GM12801 (cell line): ENCODE measurements around the gene DHRS12.

Experiments
- TF ChIP-seq, protein P1 (sequence below): IDR thresholded peaks from one replicate; pipeline ENCODE4 v1.5.1; 2011; ENCODE audit warnings: control low read depth; ENCODE audit not compliant: insufficient read length; ENCODE audit errors: extremely low read depth

The DHRS12 gene

DNA sequence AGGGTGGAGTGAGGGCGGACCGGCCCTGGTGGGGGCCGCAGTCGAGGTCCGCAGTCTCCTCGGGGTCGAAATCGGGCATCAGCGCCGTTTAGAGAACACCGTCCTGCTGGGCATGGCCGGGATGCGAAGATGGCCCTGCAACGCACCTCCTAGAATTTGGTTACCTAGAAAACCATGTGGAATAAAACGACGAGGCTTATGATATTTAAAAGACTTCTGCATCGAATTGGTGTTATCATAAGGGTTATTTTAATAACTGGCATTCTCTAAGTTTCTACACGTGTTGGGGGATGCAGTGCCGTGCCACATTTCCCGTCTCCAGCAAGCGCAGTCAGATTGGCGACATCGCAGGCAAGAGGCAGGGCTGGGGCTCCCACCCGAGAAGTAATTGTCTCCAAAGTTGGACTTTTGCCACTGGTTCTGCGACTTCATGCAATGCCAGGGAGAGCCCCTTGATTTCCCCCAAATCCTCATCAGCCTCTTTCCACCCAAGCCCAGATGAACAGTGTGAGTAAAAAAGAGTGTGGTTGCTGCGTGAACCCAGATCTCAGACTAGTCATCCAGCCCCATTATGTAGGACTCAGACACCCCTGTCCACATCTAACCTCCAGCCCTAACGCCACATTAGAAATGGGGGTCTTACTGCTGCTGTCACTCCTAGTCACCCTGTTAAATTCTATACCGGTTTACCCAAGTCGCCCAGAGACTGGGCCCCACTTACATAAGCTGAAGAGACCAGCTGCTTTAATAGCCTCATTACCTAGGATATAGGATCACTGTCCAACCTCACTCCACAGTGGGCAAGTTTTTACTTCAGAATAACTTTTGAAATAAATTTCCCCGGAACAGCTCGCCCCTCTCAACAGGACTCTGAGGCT is 571 bp upstream of the DHRS12 start:
- TF ChIP-seq, protein P1, sequence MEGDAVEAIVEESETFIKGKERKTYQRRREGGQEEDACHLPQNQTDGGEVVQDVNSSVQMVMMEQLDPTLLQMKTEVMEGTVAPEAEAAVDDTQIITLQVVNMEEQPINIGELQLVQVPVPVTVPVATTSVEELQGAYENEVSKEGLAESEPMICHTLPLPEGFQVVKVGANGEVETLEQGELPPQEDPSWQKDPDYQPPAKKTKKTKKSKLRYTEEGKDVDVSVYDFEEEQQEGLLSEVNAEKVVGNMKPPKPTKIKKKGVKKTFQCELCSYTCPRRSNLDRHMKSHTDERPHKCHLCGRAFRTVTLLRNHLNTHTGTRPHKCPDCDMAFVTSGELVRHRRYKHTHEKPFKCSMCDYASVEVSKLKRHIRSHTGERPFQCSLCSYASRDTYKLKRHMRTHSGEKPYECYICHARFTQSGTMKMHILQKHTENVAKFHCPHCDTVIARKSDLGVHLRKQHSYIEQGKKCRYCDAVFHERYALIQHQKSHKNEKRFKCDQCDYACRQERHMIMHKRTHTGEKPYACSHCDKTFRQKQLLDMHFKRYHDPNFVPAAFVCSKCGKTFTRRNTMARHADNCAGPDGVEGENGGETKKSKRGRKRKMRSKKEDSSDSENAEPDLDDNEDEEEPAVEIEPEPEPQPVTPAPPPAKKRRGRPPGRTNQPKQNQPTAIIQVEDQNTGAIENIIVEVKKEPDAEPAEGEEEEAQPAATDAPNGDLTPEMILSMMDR = no peak

DNA sequence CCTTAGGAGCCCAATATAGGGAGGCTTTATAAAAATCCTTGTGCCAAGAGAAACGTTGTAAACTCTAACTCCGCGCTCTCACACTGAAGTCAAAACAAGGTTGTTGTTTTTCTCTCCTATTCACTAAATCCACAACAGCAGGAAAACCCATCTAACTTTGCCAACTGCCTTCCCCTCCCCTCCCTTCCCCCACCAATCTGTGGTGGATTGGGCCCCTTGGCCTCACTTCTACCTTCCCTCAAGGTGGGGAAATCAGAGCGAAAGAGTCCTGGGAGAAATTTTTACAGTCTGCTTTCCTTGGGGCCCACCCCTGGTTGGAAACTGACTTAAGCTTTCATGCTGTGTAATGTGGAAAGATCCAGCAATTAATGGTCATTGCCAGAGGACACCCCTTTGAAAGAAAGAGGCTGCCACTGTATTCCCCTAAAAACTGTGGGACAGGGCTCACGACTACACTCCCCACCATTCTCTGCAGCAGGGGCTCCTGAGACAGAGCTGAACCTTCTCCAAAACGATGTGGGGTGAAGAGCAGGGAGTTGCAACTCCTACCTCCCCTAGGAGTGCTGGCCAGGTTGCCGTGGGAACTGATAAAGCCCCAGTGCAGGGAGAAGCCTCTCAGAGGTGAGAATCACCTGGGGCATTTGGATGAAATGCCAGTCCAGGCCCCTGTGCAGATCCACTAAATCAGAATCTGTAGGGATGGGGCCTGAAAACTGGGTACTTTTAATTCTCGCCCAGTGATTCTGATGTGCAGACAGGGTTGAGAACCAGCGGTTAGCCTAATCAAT is 1.1 kb downstream of the DHRS12 start:
- TF ChIP-seq, protein P1 = no peak

DNA sequence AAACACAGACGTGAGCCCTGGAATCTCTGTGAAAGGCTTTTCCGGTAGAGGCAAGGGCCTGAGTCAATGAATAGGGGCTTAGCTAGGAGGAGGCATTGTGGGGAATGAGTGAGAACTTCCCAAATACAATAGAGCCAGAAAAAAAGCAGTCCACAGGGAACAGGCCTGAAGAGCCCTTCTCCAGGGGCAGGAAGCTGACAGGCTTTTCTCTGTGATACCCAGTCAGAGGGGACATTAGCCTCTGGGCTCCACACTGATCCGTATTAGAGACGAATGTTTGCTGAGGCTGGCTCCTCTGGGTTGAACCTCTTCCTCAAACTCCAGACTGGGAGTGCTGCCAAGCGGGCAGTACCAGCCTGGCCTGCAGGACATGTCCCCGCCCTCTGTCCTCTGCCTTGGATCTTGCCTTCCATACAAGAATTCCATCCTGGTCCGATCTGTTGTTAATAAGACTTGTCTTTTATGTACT is 2.3 kb downstream of the DHRS12 start:
- TF ChIP-seq, protein P1 = no peak

DNA sequence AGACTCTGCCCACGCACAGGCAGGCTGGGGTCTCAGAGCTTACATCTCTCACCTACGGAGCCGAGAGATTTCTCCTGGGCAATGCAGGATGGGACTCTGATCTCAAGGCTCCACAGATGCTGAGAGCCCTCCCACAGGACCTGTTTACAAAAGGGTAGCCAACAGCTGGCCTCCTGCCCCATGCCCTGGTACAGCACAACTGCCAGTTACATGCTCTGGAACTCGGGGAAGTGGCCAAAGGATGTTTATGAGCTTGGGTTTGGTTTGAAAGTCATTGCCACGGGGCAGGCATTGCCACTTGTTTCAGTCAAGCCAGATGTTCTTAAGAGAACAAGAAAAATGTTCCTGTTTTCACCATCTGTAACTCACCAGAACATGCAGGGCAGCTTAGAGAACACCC is 3.5 kb downstream of the DHRS12 start:
- TF ChIP-seq, protein P1 = no peak

DNA sequence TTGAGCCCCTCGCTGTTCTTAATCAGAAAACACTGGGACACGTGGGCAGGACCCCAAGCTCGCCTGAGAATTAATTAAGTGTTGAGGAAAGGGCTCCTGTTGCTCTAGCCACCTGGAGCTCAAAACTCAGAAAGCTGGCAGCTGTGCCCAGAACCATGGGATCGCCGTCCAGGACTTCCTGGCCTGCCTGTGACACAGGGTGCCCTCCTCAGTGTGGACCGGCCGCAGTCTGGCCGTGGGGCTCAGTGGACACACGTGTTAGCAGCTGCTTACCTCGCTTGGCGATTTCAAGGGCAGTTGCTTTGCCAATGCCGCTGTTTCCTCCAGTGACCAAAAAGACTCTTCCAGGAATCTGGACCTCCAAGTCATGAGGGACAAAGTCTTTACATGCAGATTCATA is 4.7 kb downstream of the DHRS12 start:
- TF ChIP-seq, protein P1 = no peak

DNA sequence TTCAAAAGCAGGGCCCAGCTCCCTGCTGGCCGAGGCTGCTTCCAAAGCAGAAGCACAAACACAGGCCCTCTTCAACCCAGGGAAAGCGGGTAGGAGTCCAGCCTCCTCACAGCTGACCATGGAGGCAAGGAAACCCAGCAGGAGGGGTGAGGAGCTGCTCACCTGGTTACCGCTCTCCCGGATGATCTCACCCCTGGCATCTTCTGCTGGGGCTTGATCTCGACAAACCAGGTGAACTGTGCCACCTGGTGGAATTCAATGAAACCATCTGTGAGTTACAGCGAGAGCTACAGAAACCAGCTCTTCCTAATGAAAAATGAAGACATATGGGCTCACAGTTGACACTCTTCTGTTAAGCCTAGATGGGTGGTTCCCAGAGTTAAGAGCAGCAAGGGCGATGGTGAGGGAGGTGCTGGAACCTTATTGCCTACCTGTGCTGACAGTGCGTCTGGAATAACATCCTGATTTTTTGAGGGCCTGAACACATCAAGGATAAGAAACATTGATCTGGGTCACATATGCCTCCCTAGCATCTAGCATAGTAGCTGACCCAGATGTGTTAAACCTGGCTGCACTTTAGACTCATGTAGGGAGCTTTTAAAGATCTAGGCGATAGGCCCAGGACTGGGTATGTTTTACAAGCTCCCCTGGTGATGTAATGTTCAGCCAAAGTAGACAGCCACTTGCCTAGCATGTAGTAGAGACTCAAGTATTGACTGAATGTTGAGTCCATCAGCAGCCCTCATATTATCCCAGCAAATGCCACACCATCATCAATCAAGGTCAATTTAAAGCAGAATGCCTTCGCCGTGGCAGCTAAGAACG is 6.1 kb downstream of the DHRS12 start:
- TF ChIP-seq, protein P1 = no peak

DNA sequence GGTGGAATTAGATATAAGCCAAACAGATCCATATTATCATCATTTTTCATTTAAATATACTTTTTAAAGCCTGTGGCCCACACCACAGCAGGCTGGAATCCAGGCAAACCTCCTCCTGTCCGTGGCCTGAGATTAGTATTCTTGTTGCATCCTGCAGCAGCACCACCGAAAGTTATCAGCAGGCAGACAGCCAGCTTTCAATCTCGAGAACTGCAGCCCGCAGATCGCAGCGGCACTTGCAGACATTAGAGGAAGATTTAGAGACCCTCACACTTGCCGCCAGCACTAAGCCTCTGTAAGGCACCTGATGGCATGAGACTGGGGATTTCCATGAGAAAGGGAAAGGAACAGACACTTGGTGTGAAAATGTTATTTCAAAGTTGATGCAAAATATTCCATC is 7.4 kb downstream of the DHRS12 start:
- TF ChIP-seq, protein P1 = no peak
